IPS-NIHi7 (cell line): ENCODE measurements around the gene SETD6.
"Not testable (repeated sequence)": the region's sequence is repeated elsewhere in the genome, so short reads cannot be mapped to it uniquely, and the experiment has no call there.

Source experiments
- DNase-seq: peaks from one replicate; pipeline ENCODE4 v3.0.0; 2012; ENCODE audit warnings: mixed read lengths; ENCODE audit errors: extremely low spot score

Gene SETD6

GRCh38 chr16:58537124-58537906, 22.0 kb downstream of the SETD6 start:
- DNase-seq, result no peak

- DNase-seq, result no peak
These were observed 26.4 kb downstream of the SETD6 start for GRCh38 chr16:58541711-58542110.

GRCh38 chr16:58542291-58542690, 27.0 kb downstream of the SETD6 start:
- no peak for DNase-seq

GRCh38 chr16:58543685-58544084, 28.4 kb downstream of the SETD6 start:
- DNase-seq, result no peak

- DNase-seq, result no peak
These were observed 33.1 kb downstream of the SETD6 start for GRCh38 chr16:58548378-58548777.

- DNase-seq, result no peak
These were observed 36.2 kb downstream of the SETD6 start for GRCh38 chr16:58551496-58551895.

GRCh38 chr16:58556678-58557077, 41.4 kb downstream of the SETD6 start:
- DNase-seq, result no peak

GRCh38 chr16:58563235-58563634, 47.9 kb downstream of the SETD6 start:
- no peak for DNase-seq

- no peak for DNase-seq
These were observed 48.5 kb downstream of the SETD6 start for GRCh38 chr16:58563775-58564174.

GRCh38 chr16:58565697-58566096, 50.4 kb downstream of the SETD6 start:
- DNase-seq, result not testable (repeated sequence)
